Stomach (tissue), 4 donors: ENCODE data around the gene GET4.

Source experiments
- EP300 ChIP-seq: sonication (generic); formaldehyde crosslinking; IDR thresholded peaks from one replicate; pipeline ENCODE4 v1.6.1; 2017; ENCODE audit warnings: antibody characterized with exemption
- TF ChIP-seq, protein P1 (sequence below), 7 experiments: fragments of 450-650 bp in 4 of 7; fragments of 200-600 bp in 3 of 7; sonication (generic) in 3 of 7; IDR thresholded peaks; one replicate each; pipeline ENCODE4 v1.5.1; 2016 to 2019; ENCODE audit warnings: antibody characterized with exemption in 7 of 7, control low read depth in 2 of 7, mild to moderate bottlenecking in 1 of 7

DNA sequence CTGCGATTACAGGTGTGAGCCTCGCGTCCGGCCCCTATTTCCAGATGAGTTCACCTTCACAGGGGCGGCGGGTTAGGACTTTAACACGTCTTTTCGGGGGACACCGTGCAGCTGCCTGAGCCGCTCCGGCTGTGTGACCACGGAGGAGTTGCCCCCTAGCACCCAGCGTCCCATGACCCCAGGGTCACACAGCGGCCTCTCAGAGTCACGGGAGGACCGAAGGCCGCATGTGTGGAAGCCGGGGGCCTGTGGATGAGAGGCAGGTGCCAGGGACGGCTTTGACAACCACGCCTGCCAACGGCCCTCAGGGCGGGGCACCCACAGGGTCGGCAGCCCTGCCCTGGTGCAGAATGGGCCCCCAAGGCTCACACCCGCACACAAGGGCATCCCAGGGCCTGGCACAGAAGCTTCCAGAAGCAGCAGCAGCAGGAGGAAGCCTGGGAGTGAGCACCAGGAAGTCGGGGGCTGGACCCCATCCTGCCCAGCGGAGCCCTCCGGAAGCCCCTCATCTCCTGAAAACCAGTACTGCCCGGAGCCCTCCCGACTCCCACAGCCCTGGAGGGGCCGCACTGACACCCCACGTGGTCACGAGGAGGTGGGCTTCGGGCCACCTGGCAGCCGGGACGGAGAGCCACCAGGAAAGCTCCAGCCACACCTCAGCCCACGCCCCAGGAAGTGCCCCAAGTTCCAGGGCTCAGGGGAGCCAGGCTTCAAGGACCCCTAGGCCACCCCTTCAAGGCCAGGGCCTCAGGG, 45.4 kb downstream of the GET4 start:
- TF ChIP-seq, protein P1, sequence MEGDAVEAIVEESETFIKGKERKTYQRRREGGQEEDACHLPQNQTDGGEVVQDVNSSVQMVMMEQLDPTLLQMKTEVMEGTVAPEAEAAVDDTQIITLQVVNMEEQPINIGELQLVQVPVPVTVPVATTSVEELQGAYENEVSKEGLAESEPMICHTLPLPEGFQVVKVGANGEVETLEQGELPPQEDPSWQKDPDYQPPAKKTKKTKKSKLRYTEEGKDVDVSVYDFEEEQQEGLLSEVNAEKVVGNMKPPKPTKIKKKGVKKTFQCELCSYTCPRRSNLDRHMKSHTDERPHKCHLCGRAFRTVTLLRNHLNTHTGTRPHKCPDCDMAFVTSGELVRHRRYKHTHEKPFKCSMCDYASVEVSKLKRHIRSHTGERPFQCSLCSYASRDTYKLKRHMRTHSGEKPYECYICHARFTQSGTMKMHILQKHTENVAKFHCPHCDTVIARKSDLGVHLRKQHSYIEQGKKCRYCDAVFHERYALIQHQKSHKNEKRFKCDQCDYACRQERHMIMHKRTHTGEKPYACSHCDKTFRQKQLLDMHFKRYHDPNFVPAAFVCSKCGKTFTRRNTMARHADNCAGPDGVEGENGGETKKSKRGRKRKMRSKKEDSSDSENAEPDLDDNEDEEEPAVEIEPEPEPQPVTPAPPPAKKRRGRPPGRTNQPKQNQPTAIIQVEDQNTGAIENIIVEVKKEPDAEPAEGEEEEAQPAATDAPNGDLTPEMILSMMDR (IDR thresholded peaks at IDR 0.05) = no peak
- TF ChIP-seq EP300 = no peak
